ENCODE results near the gene ZBTB6. TPM values are rescaled to one million over a fixed set of nuclear protein-coding genes. Genes with fewer than 3 reads are reported as not detected.

The ZBTB6 gene
- total RNA-seq, 1 experiment from 2014 or later = 8.5 TPM

DNA sequence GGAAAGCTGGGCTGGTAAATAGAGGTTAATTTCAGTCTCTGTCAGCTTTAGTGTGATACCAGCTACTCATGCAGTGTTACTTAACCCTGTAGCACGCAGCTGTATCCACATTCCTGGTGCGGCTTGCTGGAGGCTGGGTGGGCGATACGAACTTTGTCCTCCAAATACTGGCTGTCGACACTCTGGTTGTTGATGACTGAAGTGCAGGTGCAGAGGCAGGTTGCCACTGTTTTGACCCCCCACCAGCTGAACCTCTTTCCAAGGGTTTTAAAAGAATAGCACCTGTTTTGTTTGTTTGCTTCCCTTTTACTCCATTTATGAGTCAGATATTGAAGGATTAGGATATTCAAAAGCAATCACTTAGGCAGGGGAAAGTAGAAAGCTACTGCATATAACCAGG is 23.3 kb upstream of the ZBTB6 start:
- Mint-ChIP-seq H3K36me3 (ENCODE audit: insufficient read depth, unreplicated experiment) (peaks cover 49% of the 10 kb centered on the region), H3K27ac (ENCODE audit: low read depth, unreplicated experiment) (no peak overlapping the region), H3K27me3 (ENCODE audit: insufficient read depth, unreplicated experiment) (no peaks in the 10 kb centered on the region), H3K4me3 (ENCODE audit: unreplicated experiment) (no peak overlapping the region), H3K9me3 (ENCODE audit: unreplicated experiment) (no peaks in the 10 kb centered on the region), H3K4me1 (ENCODE audit: insufficient read depth, unreplicated experiment) (peaks cover 11% of the 10 kb centered on the region)
- DNase-seq (ENCODE audit: unreplicated experiment) = no peak
- ChIA-PET POLR2A (interaction anchor here (1.5 kb wide), 1 partner anchor 11 kb away, joined by 4 read pairs; no protein-coding TSS in a partner anchor), CTCF (interaction anchor here (0.6 to 0.7 kb wide), 2 partner anchors 86 to 1183 kb away, joined by 3 to 4 read pairs; no protein-coding TSS in a partner anchor)
- BruUV-seq (replicated peaks) = no TSS peak
- intact Hi-C loops (cut with micrococcal nuclease) = no loop called here
- TF ChIP-seq, protein P1, sequence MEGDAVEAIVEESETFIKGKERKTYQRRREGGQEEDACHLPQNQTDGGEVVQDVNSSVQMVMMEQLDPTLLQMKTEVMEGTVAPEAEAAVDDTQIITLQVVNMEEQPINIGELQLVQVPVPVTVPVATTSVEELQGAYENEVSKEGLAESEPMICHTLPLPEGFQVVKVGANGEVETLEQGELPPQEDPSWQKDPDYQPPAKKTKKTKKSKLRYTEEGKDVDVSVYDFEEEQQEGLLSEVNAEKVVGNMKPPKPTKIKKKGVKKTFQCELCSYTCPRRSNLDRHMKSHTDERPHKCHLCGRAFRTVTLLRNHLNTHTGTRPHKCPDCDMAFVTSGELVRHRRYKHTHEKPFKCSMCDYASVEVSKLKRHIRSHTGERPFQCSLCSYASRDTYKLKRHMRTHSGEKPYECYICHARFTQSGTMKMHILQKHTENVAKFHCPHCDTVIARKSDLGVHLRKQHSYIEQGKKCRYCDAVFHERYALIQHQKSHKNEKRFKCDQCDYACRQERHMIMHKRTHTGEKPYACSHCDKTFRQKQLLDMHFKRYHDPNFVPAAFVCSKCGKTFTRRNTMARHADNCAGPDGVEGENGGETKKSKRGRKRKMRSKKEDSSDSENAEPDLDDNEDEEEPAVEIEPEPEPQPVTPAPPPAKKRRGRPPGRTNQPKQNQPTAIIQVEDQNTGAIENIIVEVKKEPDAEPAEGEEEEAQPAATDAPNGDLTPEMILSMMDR (IDR thresholded peaks at IDR 0.05; ENCODE audit: unreplicated experiment) = no peak

DNA sequence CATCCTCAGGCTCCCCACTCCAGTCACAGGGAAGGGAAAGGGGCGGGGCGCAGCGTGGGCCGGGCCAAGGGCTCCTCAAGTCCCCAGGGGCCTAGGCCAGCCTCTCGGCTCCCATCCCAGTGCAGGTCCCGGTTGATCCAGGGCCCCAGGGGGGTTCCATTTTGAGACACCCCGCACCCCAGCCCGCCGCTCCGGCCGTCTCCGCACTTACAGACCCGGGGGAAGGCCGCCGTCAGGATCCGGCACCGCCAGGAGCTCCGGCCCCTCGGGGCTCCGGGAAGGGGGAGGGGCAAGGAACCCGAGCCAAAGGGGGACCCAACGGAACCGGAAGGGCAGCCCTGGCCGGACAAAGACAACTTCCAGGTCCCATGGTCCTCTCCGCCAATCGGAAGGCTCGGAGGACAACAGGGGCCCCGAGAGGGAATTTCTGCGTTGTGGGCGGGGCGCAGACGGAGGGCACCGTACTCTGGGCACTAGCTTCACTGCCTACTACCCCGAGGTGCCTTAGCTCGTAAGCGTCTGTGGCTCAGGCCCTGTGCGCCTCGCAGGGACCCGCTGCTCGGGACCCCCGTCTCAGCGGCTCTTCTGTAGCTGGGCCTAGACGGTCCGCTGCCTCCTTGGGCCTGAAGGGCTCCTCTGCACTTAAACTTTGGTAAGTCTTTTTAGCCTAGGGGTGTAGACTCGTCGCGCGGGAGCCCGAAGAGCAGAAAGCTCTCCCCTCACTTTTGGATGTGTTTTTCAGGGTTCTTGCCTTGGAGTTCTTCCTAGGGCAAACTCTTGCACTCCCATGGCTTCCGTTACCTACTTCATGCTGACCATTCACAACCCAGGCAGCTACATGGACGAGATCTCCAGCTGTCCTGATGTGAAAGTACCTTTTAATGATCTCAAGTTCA is 18.4 kb upstream of the ZBTB6 start, which contains the start of gene ZBTB26:
Gene ZBTB26, minus strand, starts transcription at position 287 of the 896 bp plus-strand sequence. CDS start 11,578 bp downstream, outside the sequence.
- no peaks in the 10 kb centered on the region for H3K9me3 Mint-ChIP-seq (ENCODE audit: unreplicated experiment)
- H3K4me1 Mint-ChIP-seq (ENCODE audit: insufficient read depth, unreplicated experiment) = peaks cover 5% of the 10 kb centered on the region
- BruUV-seq (replicated peaks) = no TSS peak
- TF ChIP-seq, protein P1 (IDR thresholded peaks at IDR 0.05; ENCODE audit: unreplicated experiment) = no peak
- DNase-seq (ENCODE audit: unreplicated experiment) = peak; percentile 97
- POLR2A ChIA-PET = interaction anchor here (0.7 to 8.4 kb wide), 14 partner anchors 10 to 1474 kb away, joined by 3 to 162 read pairs (median 8); partner anchors contain the start of genes PDCL, RABGAP1, RC3H2 and ZBTB6
- no peak within 1 kb of the TSS for H3K4me3 Mint-ChIP-seq (ENCODE audit: unreplicated experiment)
- H3K27me3 Mint-ChIP-seq (ENCODE audit: insufficient read depth, unreplicated experiment) = no peaks in the 10 kb centered on the region
- intact Hi-C loops (cut with micrococcal nuclease) = loop anchor here (1.0 to 2.0 kb wide), 3 partner anchors 9 to 60 kb away; partner anchors contain the start of gene RC3H2
- no peak within 1 kb of the TSS for H3K27ac Mint-ChIP-seq (ENCODE audit: low read depth, unreplicated experiment)
- CTCF ChIA-PET = interaction anchor here (0.6 to 2.1 kb wide), 7 partner anchors 10 to 114 kb away, joined by 3 to 9 read pairs (median 3); partner anchors contain the start of genes RABGAP1 and ZBTB6
- H3K36me3 Mint-ChIP-seq (ENCODE audit: insufficient read depth, unreplicated experiment) = peaks cover 26% of the 10 kb centered on the region

DNA sequence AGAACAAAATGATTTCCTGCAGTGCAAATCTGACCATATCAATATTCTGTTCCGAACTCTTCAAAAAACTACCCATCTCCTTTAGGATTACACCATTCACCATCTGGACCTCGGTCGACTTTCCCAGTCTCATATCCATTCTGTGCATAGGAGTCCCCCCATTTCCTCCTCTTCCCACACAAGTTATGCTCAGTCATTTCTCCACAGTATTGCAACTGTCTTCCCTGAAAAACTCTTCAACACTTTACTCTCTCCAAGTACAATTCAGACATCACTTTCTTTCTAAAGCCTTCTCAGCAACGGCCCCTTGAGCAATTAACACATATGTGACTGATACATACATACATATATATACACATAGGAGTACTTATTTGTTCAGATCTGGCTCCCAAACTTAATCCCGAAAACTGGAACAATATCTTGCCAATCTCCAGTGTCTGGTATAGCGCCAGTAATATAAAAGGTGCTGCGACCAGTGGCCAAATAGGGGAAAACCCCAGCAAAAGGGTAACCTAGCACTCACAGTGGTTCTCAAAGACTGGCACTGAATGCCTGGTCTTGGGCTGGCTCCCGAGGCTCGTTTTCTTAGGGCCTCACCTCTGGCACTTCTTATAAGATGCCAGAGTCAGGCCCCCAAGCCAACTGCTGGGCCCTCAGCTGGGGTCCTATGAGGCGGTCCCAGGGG is 17.6 kb upstream of the ZBTB6 start:
- DNase-seq (ENCODE audit: unreplicated experiment) = no peak
- Mint-ChIP-seq H3K9me3 (ENCODE audit: unreplicated experiment) (no peaks in the 10 kb centered on the region), H3K4me1 (ENCODE audit: insufficient read depth, unreplicated experiment) (peaks cover 5% of the 10 kb centered on the region), H3K36me3 (ENCODE audit: insufficient read depth, unreplicated experiment) (peaks cover 19% of the 10 kb centered on the region), H3K27ac (ENCODE audit: low read depth, unreplicated experiment) (no peak overlapping the region), H3K4me3 (ENCODE audit: unreplicated experiment) (no peak overlapping the region), H3K27me3 (ENCODE audit: insufficient read depth, unreplicated experiment) (no peaks in the 10 kb centered on the region)
- ChIA-PET CTCF (interaction anchor here (0.9 to 1.6 kb wide), 4 partner anchors 10 to 419 kb away, joined by 3 to 7 read pairs (median 4); partner anchors contain the start of genes RABGAP1 and ZBTB6), POLR2A (interaction anchor here (1.0 to 8.4 kb wide), 13 partner anchors 10 to 1208 kb away, joined by 4 to 162 read pairs (median 10); partner anchors contain the start of genes PDCL, RABGAP1, RC3H2 and ZBTB6)
- BruUV-seq (replicated peaks) = no TSS peak
- intact Hi-C loops (cut with micrococcal nuclease) = loop anchor here (1.0 to 2.0 kb wide), 3 partner anchors 10 to 61 kb away; partner anchors contain the start of gene RC3H2
- TF ChIP-seq, protein P1 (IDR thresholded peaks at IDR 0.05; ENCODE audit: unreplicated experiment) = no peak

Data from MCF 10A (cell line).